ENCODE results near the gene CCNYL1. TPM values are rescaled to one million over a fixed set of nuclear protein-coding genes. Genes with fewer than 3 reads are reported as not detected.

The CCNYL1 gene
- total RNA-seq, 2 experiments from 2014 or later = 2.5 to 2.7 TPM

- no peaks in the 10 kb centered on the region for H3K9me3 Mint-ChIP-seq
- DNase-seq = peak; percentile 39
- H3K27ac Mint-ChIP-seq = no peak overlapping the region
- H3K27me3 Mint-ChIP-seq (ENCODE audit: low read depth) = peaks cover 21% of the 10 kb centered on the region
- H3K36me3 Mint-ChIP-seq (ENCODE audit: low read depth) = peaks cover 3% of the 10 kb centered on the region
- no peak overlapping the region for H3K4me3 Mint-ChIP-seq
- intact Hi-C loops (cut with micrococcal nuclease) = loop anchor here (1.0 to 5.0 kb wide), 2 partner anchors 58 to 240 kb away; no protein-coding TSS in a partner anchor
- CTCF ChIA-PET = no interaction called here
- H3K4me1 Mint-ChIP-seq (ENCODE audit: low read depth) = peaks cover 26% of the 10 kb centered on the region
Observed at GRCh38 chr2:207772081-207772843, 60.8 kb downstream of the CCNYL1 start.

DNA sequence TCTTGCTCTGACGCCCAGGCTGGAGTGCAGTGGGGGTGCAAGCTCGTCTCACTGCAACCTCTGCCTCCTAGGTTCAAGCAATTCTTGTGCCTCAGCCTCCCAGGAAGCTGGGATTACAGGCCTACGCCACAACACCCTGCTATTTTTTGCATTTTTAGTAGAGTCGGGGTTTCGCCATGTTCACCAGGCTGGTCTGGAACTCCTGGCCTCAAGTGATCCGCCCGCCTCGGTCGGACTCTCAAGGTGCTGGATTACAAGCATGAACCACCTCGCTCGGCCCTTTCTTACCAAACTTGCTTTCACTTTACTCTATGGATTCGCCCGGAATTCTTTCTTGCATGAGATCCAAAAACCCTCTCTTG lies 61.4 kb downstream of the CCNYL1 start:
- H3K9me3 Mint-ChIP-seq = no peaks in the 10 kb centered on the region
- intact Hi-C loops (cut with micrococcal nuclease) = loop anchor here (1.0 to 5.0 kb wide), 2 partner anchors 57 to 241 kb away; no protein-coding TSS in a partner anchor
- no peaks in the 10 kb centered on the region for H3K36me3 Mint-ChIP-seq (ENCODE audit: low read depth)
- CTCF ChIA-PET = interaction anchor here (0.6 kb wide), 1 partner anchor 346 kb away, joined by 5 read pairs; no protein-coding TSS in a partner anchor
- no peak for DNase-seq
- H3K4me3 Mint-ChIP-seq = no peak overlapping the region
- H3K4me1 Mint-ChIP-seq (ENCODE audit: low read depth) = peaks cover 20% of the 10 kb centered on the region
- H3K27me3 Mint-ChIP-seq (ENCODE audit: low read depth) = peaks cover 16% of the 10 kb centered on the region
- no peak overlapping the region for H3K27ac Mint-ChIP-seq

DNA sequence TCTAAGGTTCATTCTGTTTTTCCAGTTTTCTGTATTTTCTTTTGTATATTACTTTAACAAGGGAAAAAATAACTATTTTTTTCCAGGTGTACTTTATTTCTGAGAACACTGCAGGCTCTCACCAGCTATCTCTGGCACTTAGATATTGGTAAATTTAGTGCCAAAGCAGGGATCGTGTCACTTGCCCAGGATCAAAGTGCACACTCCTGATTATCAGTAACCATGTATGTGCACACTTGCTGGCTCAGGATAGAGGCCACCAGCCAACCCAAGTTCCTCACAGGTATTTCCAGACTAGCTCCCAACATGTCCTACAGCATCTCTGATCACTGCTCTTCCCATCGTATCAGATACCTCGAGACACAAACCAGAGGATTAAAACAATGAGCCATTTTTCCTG lies 64.0 kb downstream of the CCNYL1 start:
- H3K27ac Mint-ChIP-seq = no peak overlapping the region
- H3K4me1 Mint-ChIP-seq (ENCODE audit: low read depth) = peaks cover 8% of the 10 kb centered on the region
- no peak overlapping the region for H3K4me3 Mint-ChIP-seq
- H3K27me3 Mint-ChIP-seq (ENCODE audit: low read depth) = peaks cover 4% of the 10 kb centered on the region
- DNase-seq = no peak
- no peaks in the 10 kb centered on the region for H3K36me3 Mint-ChIP-seq (ENCODE audit: low read depth)
- intact Hi-C loops (cut with micrococcal nuclease) = no loop called here
- no peaks in the 10 kb centered on the region for H3K9me3 Mint-ChIP-seq
- CTCF ChIA-PET = interaction anchor here (0.6 to 2.5 kb wide), 6 partner anchors 14 to 1572 kb away, joined by 3 to 6 read pairs (median 3); no protein-coding TSS in a partner anchor

- Mint-ChIP-seq H3K36me3 (ENCODE audit: low read depth) (no peaks in the 10 kb centered on the region), H3K27me3 (ENCODE audit: low read depth) (no peaks in the 10 kb centered on the region), H3K4me1 (ENCODE audit: low read depth) (no peaks in the 10 kb centered on the region), H3K4me3 (no peak overlapping the region), H3K9me3 (no peaks in the 10 kb centered on the region), H3K27ac (no peak overlapping the region)
- CTCF ChIA-PET = interaction anchor here (2.5 kb wide), 1 partner anchor 31 kb away, joined by 6 read pairs; no protein-coding TSS in a partner anchor
- DNase-seq = no peak
- intact Hi-C loops (cut with micrococcal nuclease) = no loop called here
Observed at GRCh38 chr2:207777124-207777523, 65.7 kb downstream of the CCNYL1 start.

DNA sequence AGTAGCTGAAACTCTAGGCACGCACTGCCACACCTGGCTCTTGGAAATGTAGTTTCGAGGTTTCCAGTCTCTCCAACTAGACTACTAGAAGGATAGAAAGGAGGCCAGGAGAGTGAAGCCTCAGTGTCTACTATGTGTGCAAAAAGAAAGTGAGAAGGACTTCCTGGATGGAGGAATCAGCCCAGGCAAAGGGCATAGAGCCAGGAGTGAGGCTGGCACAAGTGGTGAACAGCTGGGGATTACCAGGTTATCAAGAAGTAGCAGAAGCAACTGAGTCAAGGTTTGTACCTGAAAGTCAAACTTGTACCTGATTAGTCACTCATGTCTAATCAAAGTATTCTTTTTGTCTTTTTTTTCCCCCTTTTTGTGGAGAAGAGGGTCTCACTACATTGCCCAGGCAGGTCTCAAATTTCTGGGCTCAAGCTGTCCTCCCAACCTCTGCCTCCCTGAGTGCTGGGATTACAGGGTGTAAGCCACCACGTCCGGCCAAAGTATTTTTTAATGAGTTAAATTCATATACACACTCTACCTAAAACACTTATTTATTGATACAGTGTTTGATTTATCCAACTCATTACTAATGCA lies 67.0 kb downstream of the CCNYL1 start:
- no peak overlapping the region for H3K27ac Mint-ChIP-seq
- H3K4me3 Mint-ChIP-seq = no peak overlapping the region
- H3K27me3 Mint-ChIP-seq (ENCODE audit: low read depth) = no peaks in the 10 kb centered on the region
- intact Hi-C loops (cut with micrococcal nuclease) = no loop called here
- CTCF ChIA-PET = no interaction called here
- H3K36me3 Mint-ChIP-seq (ENCODE audit: low read depth) = no peaks in the 10 kb centered on the region
- DNase-seq = no peak
- H3K4me1 Mint-ChIP-seq (ENCODE audit: low read depth) = no peaks in the 10 kb centered on the region
- no peaks in the 10 kb centered on the region for H3K9me3 Mint-ChIP-seq

DNA sequence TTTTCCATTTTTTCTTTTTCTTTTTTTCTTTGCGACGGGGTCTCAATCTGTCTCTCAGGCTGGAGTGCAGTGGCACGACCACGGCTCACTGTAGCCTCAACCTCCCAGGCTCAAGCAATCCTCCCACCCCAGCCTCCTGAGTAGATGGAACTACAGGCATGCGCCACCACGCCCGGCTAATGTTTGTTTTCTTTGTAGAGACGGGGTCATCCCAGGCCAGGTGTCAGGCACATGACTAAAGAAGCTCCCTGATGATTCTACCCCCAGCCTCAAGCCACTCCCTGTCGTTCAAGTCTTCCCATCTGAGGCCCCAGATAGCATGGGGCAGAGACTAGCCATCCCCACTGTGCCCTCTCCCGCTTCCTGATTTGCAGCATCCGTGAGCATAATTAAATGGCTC lies 68.1 kb downstream of the CCNYL1 start:
- Mint-ChIP-seq H3K9me3 (no peaks in the 10 kb centered on the region), H3K36me3 (ENCODE audit: low read depth) (no peaks in the 10 kb centered on the region), H3K4me3 (no peak overlapping the region), H3K27me3 (ENCODE audit: low read depth) (no peaks in the 10 kb centered on the region), H3K27ac (no peak overlapping the region), H3K4me1 (ENCODE audit: low read depth) (no peaks in the 10 kb centered on the region)
- no peak for DNase-seq
- intact Hi-C loops (cut with micrococcal nuclease) = no loop called here
- CTCF ChIA-PET = interaction anchor here (0.6 kb wide), 1 partner anchor 286 kb away, joined by 3 read pairs; no protein-coding TSS in a partner anchor

- intact Hi-C loops (cut with micrococcal nuclease) = no loop called here
- CTCF ChIA-PET = interaction anchor here (0.7 to 1.5 kb wide), 2 partner anchors 16 to 1210 kb away, joined by 3 read pairs; no protein-coding TSS in a partner anchor
- Mint-ChIP-seq H3K4me3 (no peak overlapping the region), H3K36me3 (ENCODE audit: low read depth) (no peaks in the 10 kb centered on the region), H3K4me1 (ENCODE audit: low read depth) (no peaks in the 10 kb centered on the region), H3K27me3 (ENCODE audit: low read depth) (no peaks in the 10 kb centered on the region), H3K27ac (no peak overlapping the region), H3K9me3 (no peaks in the 10 kb centered on the region)
- DNase-seq = no peak
Observed at GRCh38 chr2:207782238-207783030, 71.0 kb downstream of the CCNYL1 start.

- CTCF ChIA-PET = interaction anchor here (1.2 to 1.9 kb wide), 3 partner anchors 17 to 257 kb away, joined by 3 to 7 read pairs (median 3); no protein-coding TSS in a partner anchor
- intact Hi-C loops (cut with micrococcal nuclease) = no loop called here
- Mint-ChIP-seq H3K9me3 (no peaks in the 10 kb centered on the region), H3K36me3 (ENCODE audit: low read depth) (no peaks in the 10 kb centered on the region), H3K4me3 (no peak overlapping the region), H3K4me1 (ENCODE audit: low read depth) (no peaks in the 10 kb centered on the region), H3K27ac (no peak overlapping the region), H3K27me3 (ENCODE audit: low read depth) (no peaks in the 10 kb centered on the region)
- no peak for DNase-seq
Observed at GRCh38 chr2:207783514-207783913, 72.1 kb downstream of the CCNYL1 start.

DNA sequence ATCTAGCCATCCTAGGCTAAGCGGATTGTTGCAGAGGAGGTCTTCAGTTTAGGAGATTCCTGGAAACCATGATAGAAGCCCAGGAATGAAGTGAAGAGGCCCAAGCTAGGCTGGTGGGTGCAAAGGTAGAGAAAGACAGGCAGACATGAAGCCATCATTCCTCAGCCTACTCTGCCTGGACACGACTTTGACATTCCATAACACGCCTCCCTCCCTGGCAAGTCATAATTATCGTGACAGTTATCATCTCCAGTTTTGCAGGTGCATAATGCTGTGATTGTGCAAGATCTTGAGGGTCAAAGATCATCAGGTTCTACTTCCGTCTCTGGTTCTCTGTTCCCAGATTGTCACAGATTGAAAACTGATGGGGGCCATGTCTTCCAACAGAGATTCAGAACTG lies 73.5 kb downstream of the CCNYL1 start:
- Mint-ChIP-seq H3K27me3 (ENCODE audit: low read depth) (no peaks in the 10 kb centered on the region), H3K36me3 (ENCODE audit: low read depth) (no peaks in the 10 kb centered on the region), H3K9me3 (no peaks in the 10 kb centered on the region), H3K27ac (no peak overlapping the region), H3K4me3 (no peak overlapping the region), H3K4me1 (ENCODE audit: low read depth) (no peaks in the 10 kb centered on the region)
- intact Hi-C loops (cut with micrococcal nuclease) = no loop called here
- DNase-seq = no peak
- CTCF ChIA-PET = interaction anchor here (1.9 kb wide), 1 partner anchor 256 kb away, joined by 7 read pairs; no protein-coding TSS in a partner anchor

GRCh38 chr2:207787017-207787416 lies 75.6 kb downstream of the CCNYL1 start:
- H3K9me3 Mint-ChIP-seq = no peaks in the 10 kb centered on the region
- CTCF ChIA-PET = no interaction called here
- no peak overlapping the region for H3K27ac Mint-ChIP-seq
- DNase-seq = no peak
- no peaks in the 10 kb centered on the region for H3K36me3 Mint-ChIP-seq (ENCODE audit: low read depth)
- intact Hi-C loops (cut with micrococcal nuclease) = no loop called here
- no peak overlapping the region for H3K4me3 Mint-ChIP-seq
- no peaks in the 10 kb centered on the region for H3K27me3 Mint-ChIP-seq (ENCODE audit: low read depth)
- no peaks in the 10 kb centered on the region for H3K4me1 Mint-ChIP-seq (ENCODE audit: low read depth)

DNA sequence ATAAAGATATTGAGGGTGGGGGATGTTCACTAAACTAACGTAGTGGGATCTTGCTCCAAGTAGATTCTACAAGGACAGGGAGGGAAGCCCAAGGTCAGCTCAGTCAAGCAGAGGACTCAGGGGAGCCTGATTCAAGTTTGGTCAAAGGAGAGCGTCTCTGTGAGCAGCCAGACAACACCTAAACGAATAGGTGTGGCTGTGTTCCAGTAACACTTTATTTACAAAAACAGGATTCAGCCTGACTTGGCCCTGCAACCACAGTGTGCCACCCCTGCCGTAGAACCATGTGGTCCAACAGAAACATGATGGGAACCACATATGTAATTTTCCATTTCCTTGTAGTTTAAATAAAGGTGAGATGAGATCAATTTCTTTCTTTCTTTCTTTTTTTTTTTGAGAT lies 76.4 kb downstream of the CCNYL1 start:
- DNase-seq = no peak
- H3K4me3 Mint-ChIP-seq = no peak overlapping the region
- no peaks in the 10 kb centered on the region for H3K9me3 Mint-ChIP-seq
- intact Hi-C loops (cut with micrococcal nuclease) = no loop called here
- peaks cover 4% of the 10 kb centered on the region for H3K4me1 Mint-ChIP-seq (ENCODE audit: low read depth)
- peaks cover 4% of the 10 kb centered on the region for H3K27me3 Mint-ChIP-seq (ENCODE audit: low read depth)
- no peak overlapping the region for H3K27ac Mint-ChIP-seq
- CTCF ChIA-PET = no interaction called here
- no peaks in the 10 kb centered on the region for H3K36me3 Mint-ChIP-seq (ENCODE audit: low read depth)

GRCh38 chr2:207790898-207791297 lies 79.5 kb downstream of the CCNYL1 start:
- DNase-seq = no peak
- Mint-ChIP-seq H3K36me3 (ENCODE audit: low read depth) (no peaks in the 10 kb centered on the region), H3K27ac (no peak overlapping the region), H3K27me3 (ENCODE audit: low read depth) (peaks cover 4% of the 10 kb centered on the region), H3K4me3 (no peak overlapping the region), H3K9me3 (no peaks in the 10 kb centered on the region), H3K4me1 (ENCODE audit: low read depth) (peaks cover 4% of the 10 kb centered on the region)
- intact Hi-C loops (cut with micrococcal nuclease) = no loop called here
- CTCF ChIA-PET = interaction anchor here (1.1 to 1.5 kb wide), 3 partner anchors 98 to 250 kb away, joined by 3 to 4 read pairs (median 3); no protein-coding TSS in a partner anchor
